Endothelial cell of umbilical vein (primary cell): ENCODE measurements around the gene MLIP.

ENCODE experiments used
- CTCF ChIP-seq, 2 donors: IDR thresholded peaks; 1 replicate in 1 of 2; 2 replicates in 1 of 2; pipeline ENCODE4 v1.5.1; 2011; ENCODE audit warnings: low read length in 2 of 2, mild to moderate bottlenecking in 2 of 2, moderate library complexity in 2 of 2, control low read depth in 1 of 2, inconsistent platforms in 1 of 2, low read depth in 1 of 2; ENCODE audit not compliant: insufficient read depth in 1 of 2; ENCODE audit errors: extremely low read depth in 1 of 2
- EZH2 ChIP-seq: IDR thresholded peaks from 2 replicates; pipeline ENCODE4 v1.6.1; 2012; ENCODE audit warnings: borderline replicate concordance, low read depth, mild to moderate bottlenecking, moderate library complexity, low read length, inconsistent platforms; ENCODE audit not compliant: severe bottlenecking
- MYC ChIP-seq: IDR thresholded peaks from one replicate; pipeline ENCODE4 v1.6.1; 2011; ENCODE audit warnings: mild to moderate bottlenecking, low read depth, low read length
- POLR2A ChIP-seq: IDR thresholded peaks from 2 replicates; pipeline ENCODE4 v1.6.1; 2012; ENCODE audit warnings: low read depth, mild to moderate bottlenecking, control low read depth, low read length
- POLR2AphosphoS5 ChIP-seq: IDR thresholded peaks from 2 replicates; pipeline ENCODE4 v1.6.1; 2012; ENCODE audit warnings: low read depth, mild to moderate bottlenecking, control low read depth, low read length, moderate library complexity; ENCODE audit not compliant: insufficient read depth

- TF ChIP-seq EZH2 (no peak), MYC (no peak), POLR2A (no peak), CTCF (IDR thresholded peaks at IDR 0.05; ENCODE audit: extremely low read depth in 1 of 2, insufficient read depth in 1 of 2, low read depth in 1 of 2, low read length in 2 of 2) (no peak), POLR2AphosphoS5 (no peak)
Observed at GRCh38 chr6:54094786-54095185, 16.5 kb upstream of the MLIP start.
